Calu3 (cell line): ENCODE measurements around the gene ZNF22. TPM values are rescaled to one million over a fixed set of nuclear protein-coding genes. Genes with fewer than 3 reads are reported as not detected.

ENCODE experiments used
- BruUV-seq: library from RNA; stranded (reverse); fragments of 400-500 nt; replicated peaks from 2 replicates; lab custom pipeline; 2021; lab: Mats Ljungman, UMichigan
- CTCF ChIA-PET: fragments of 300-600 bp; sonication (Branson Sonifier 250); formaldehyde crosslinking; loops from one replicate; lab custom pipeline; 2022; ENCODE audit warnings: antibody characterized with exemption; lab: Charles Lee
- DNase-seq: peaks from one replicate; pipeline ENCODE4 v3.0.0; 2022
- H3K27ac Mint-ChIP-seq: one replicate; pipeline ENCODE4 v1.8.0; 2022; ENCODE audit warnings: mixed read lengths; ENCODE audit not compliant: unreplicated experiment
- H3K27me3 Mint-ChIP-seq: one replicate; pipeline ENCODE4 v1.8.0; 2022; ENCODE audit warnings: mixed read lengths; ENCODE audit not compliant: unreplicated experiment
- H3K36me3 Mint-ChIP-seq: one replicate; pipeline ENCODE4 v1.8.0; 2022; ENCODE audit warnings: mild to moderate bottlenecking, moderate library complexity, mixed read lengths; ENCODE audit not compliant: insufficient read depth, unreplicated experiment
- H3K4me1 Mint-ChIP-seq: one replicate; pipeline ENCODE4 v1.8.0; 2022; ENCODE audit warnings: mild to moderate bottlenecking, low read depth, mixed read lengths; ENCODE audit not compliant: unreplicated experiment
- H3K4me3 Mint-ChIP-seq: one replicate; pipeline ENCODE4 v1.8.0; 2022; ENCODE audit warnings: mild to moderate bottlenecking, low read depth, moderate library complexity, mixed read lengths; ENCODE audit not compliant: unreplicated experiment
- H3K9me3 Mint-ChIP-seq: one replicate; pipeline ENCODE4 v1.8.0; 2022; ENCODE audit warnings: low read depth, mixed read lengths; ENCODE audit not compliant: unreplicated experiment
- intact Hi-C: fragments of 100-400 bp; cut with micrococcal nuclease; formaldehyde crosslinking; loops from one replicate; pipeline ENCODE4 v1.10.0; 2022; ENCODE audit not compliant: unreplicated experiment
- total RNA-seq: library from RNA; stranded (reverse); gene quantifications from 2 replicates; pipeline ENCODE4 v1.2.3, GENCODE V29; 2022
- TF ChIP-seq, protein P1 (sequence below): fragments of 200-600 bp; IDR thresholded peaks from one replicate; pipeline ENCODE4 v1.8.0; 2022; ENCODE audit warnings: antibody characterized with exemption; ENCODE audit not compliant: unreplicated experiment

Gene ZNF22
- total RNA-seq, 1 experiment from 2014 or later, result 11.9 TPM

DNA sequence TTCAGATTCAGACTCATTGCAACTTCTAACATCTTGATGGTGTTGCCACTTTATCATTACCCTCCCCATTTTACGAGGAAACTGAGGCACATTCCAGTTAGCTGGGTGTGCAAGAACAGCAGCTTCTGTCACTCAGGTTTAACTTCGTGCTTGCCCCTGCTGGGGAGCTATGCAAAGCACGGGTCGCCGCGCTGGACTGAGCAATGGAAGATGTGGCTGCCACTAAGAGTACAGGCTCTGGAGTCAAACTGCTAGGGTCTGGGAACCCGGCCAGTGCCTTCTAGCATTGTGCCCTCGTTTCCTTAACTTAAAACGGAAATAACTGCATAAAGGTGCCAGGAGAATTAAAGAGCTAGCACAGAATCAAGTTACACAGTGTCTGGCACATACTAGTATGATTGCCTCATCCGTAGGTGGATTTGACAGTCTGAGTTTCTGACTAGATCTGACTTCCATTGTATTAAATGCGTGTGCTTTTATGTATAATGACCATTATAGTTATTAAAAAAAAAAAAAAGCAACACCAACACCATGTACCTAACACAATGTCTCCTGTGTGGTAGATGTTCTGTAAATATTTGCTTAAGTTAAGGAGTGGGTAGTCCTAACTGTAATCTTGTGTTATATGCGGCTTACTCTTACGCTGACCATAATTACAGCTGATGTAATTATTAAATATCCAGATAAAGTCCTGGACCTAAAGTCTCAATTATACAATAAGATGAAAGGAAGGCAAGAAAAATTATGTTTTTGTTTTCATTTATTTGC, 842 bp downstream of the ZNF22 start:
- Mint-ChIP-seq H3K27ac (peak overlapping the region; percentile 47), H3K9me3 (peaks cover 8% of the 10 kb centered on the region), H3K27me3 (peaks cover 13% of the 10 kb centered on the region), H3K36me3 (peaks cover 26% of the 10 kb centered on the region), H3K4me3 (peak overlapping the region; percentile 71), H3K4me1 (peaks cover 13% of the 10 kb centered on the region)
- intact Hi-C loops, result no loop called here
- no TSS peak for BruUV-seq
- DNase-seq, result peak; percentile 68
- CTCF ChIA-PET, result interaction anchor here (0.6 to 1.5 kb wide), 5 partner anchors 20 to 69 kb away, joined by 3 to 9 read pairs (median 7); no protein-coding TSS in a partner anchor
- TF ChIP-seq, protein P1, sequence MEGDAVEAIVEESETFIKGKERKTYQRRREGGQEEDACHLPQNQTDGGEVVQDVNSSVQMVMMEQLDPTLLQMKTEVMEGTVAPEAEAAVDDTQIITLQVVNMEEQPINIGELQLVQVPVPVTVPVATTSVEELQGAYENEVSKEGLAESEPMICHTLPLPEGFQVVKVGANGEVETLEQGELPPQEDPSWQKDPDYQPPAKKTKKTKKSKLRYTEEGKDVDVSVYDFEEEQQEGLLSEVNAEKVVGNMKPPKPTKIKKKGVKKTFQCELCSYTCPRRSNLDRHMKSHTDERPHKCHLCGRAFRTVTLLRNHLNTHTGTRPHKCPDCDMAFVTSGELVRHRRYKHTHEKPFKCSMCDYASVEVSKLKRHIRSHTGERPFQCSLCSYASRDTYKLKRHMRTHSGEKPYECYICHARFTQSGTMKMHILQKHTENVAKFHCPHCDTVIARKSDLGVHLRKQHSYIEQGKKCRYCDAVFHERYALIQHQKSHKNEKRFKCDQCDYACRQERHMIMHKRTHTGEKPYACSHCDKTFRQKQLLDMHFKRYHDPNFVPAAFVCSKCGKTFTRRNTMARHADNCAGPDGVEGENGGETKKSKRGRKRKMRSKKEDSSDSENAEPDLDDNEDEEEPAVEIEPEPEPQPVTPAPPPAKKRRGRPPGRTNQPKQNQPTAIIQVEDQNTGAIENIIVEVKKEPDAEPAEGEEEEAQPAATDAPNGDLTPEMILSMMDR, result no peak

DNA sequence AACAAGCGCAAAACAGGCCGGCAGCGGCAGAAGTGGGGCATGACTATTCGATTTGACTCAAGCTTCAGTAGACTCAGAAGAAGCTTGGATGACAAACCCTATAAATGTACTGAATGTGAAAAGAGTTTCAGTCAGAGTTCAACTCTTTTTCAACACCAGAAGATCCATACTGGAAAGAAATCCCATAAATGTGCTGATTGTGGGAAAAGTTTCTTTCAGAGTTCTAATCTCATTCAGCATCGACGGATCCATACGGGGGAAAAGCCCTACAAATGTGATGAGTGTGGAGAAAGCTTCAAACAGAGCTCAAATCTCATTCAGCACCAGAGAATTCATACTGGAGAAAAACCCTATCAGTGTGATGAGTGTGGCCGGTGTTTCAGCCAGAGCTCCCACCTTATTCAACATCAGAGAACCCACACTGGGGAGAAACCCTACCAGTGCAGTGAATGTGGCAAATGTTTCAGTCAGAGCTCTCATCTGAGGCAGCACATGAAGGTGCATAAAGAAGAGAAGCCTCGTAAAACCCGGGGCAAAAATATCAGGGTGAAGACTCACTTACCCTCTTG, 2.8 kb downstream of the ZNF22 start:
- no peak overlapping the region for H3K27ac Mint-ChIP-seq
- peaks cover 8% of the 10 kb centered on the region for H3K9me3 Mint-ChIP-seq
- no peak overlapping the region for H3K4me3 Mint-ChIP-seq
- DNase-seq, result no peak
- TF ChIP-seq, protein P1, result no peak
- no TSS peak for BruUV-seq
- H3K4me1 Mint-ChIP-seq, result peaks cover 13% of the 10 kb centered on the region
- H3K27me3 Mint-ChIP-seq, result peaks cover 13% of the 10 kb centered on the region
- H3K36me3 Mint-ChIP-seq, result peaks cover 26% of the 10 kb centered on the region
- intact Hi-C loops, result no loop called here
- CTCF ChIA-PET, result no interaction called here

DNA sequence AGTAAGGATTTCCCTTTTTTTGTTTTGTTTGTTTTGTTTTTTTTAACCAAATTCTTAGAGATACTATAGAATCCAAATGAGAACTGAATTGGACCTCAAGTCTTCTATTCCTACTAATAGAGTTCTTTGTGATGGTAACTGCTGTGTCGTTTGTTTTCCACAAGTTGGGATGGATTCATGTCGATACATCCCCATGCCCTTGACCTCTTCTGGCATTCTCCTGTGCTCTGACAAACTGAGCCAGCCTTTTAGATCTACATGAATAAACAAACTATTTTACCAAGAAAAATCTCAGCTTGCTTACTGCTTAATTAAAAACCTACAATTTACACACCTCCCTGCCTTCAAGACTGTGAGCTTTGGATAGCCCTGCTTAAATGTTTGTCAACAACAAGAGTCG, 3.9 kb downstream of the ZNF22 start:
- CTCF ChIA-PET, result no interaction called here
- H3K27ac Mint-ChIP-seq, result no peak overlapping the region
- intact Hi-C loops, result no loop called here
- H3K4me3 Mint-ChIP-seq, result no peak overlapping the region
- BruUV-seq, result no TSS peak
- TF ChIP-seq, protein P1, result no peak
- H3K36me3 Mint-ChIP-seq, result peaks cover 25% of the 10 kb centered on the region
- H3K9me3 Mint-ChIP-seq, result peaks cover 7% of the 10 kb centered on the region
- H3K4me1 Mint-ChIP-seq, result peaks cover 9% of the 10 kb centered on the region
- H3K27me3 Mint-ChIP-seq, result peaks cover 7% of the 10 kb centered on the region
- no peak for DNase-seq

DNA sequence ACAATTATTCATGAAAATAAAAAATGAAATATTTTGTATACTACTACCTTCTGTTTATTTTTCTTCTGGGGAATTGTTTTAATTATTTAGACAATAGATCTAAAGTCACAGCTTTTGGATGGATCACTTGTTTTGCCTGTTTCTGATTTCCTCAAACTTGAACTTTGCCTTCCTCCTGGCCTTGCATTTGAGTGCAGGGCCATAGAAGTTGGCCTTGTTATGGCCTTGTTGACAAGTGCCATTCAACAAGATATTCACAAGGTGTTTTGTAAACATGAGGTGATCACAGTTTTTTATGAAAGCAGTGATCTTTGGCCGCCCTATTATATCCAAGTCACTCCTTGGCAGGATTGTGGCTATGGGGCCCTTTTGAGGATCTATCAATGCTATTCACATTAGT, 4.6 kb downstream of the ZNF22 start:
- CTCF ChIA-PET, result no interaction called here
- Mint-ChIP-seq H3K4me3 (no peak overlapping the region), H3K27ac (no peak overlapping the region), H3K36me3 (peaks cover 19% of the 10 kb centered on the region), H3K9me3 (peaks cover 2% of the 10 kb centered on the region), H3K27me3 (peaks cover under 1% of the 10 kb centered on the region), H3K4me1 (peaks cover 3% of the 10 kb centered on the region)
- BruUV-seq, result no TSS peak
- DNase-seq, result no peak
- TF ChIP-seq, protein P1, result no peak
- intact Hi-C loops, result no loop called here
